Measurements from ENCODE around the gene TMEM30B.

- no peak for TF ChIP-seq ZNF529 (tag by site-specific recombination; IDR thresholded peaks at IDR 0.05; ENCODE audit: insufficient replicate concordance)
- TF ChIP-seq CTCF (tag by site-specific recombination; IDR thresholded peaks at IDR 0.05), result no peak
These were observed 41.1 kb upstream of the TMEM30B start for GRCh38 chr14:61322011-61322798.
